DOHH2 (cell line): ENCODE results near the gene GABRG3.

Experiments
- H3F3A ChIP-seq: fragments of 200-600 bp; sonication (generic), shearing (Covaris generic); 2 replicates; pipeline ENCODE4 v1.6.0; 2016; ENCODE audit warnings: antibody characterized with exemption, mild to moderate bottlenecking; ENCODE audit not compliant: control insufficient read depth, insufficient read depth
- H3K27ac ChIP-seq: fragments of 200-600 bp; sonication (generic); 2 replicates; pipeline ENCODE4 v1.5.1; 2014; ENCODE audit warnings: low read depth, mild to moderate bottlenecking, low read length, moderate library complexity
- H3K27me3 ChIP-seq: fragments of 200-600 bp; sonication (generic); 2 replicates; pipeline ENCODE4 v1.6.1; 2014; ENCODE audit warnings: mild to moderate bottlenecking, low read length, mixed read lengths; ENCODE audit not compliant: control insufficient read depth
- H3K36me3 ChIP-seq: fragments of 200-600 bp; sonication (generic); 2 replicates; pipeline ENCODE4 v1.6.1; 2014; ENCODE audit warnings: mild to moderate bottlenecking, low read length, moderate library complexity, mixed read lengths; ENCODE audit not compliant: control insufficient read depth
- H3K4me1 ChIP-seq: fragments of 200-600 bp; sonication (generic); 2 replicates; pipeline ENCODE4 v1.6.1; 2014; ENCODE audit warnings: mild to moderate bottlenecking, low read length, mixed read lengths; ENCODE audit not compliant: control insufficient read depth
- H3K4me2 ChIP-seq: fragments of 200-600 bp; sonication (generic); 2 replicates; pipeline ENCODE4 v1.6.0; 2014; ENCODE audit warnings: mild to moderate bottlenecking, low read length, moderate library complexity
- H3K4me3 ChIP-seq: fragments of 200-600 bp; sonication (generic); 2 replicates; pipeline ENCODE4 v1.5.1; 2014; ENCODE audit warnings: mild to moderate bottlenecking, low read length, mixed read lengths
- H3K79me2 ChIP-seq: fragments of 200-600 bp; sonication (generic); 2 replicates; pipeline ENCODE4 v1.6.1; 2014; ENCODE audit warnings: mild to moderate bottlenecking, low read length, mixed read lengths; ENCODE audit not compliant: control insufficient read depth
- H3K9me2 ChIP-seq: fragments of 200-600 bp; sonication (generic); replicated peaks from 2 replicates; pipeline ENCODE4 v1.6.1; 2014; ENCODE audit warnings: mild to moderate bottlenecking, low read length, mixed read lengths; ENCODE audit not compliant: control insufficient read depth
- H3K9me3 ChIP-seq: fragments of 200-600 bp; sonication (generic); 2 replicates; pipeline ENCODE4 v1.6.1; 2014; ENCODE audit warnings: antibody characterized with exemption, low read length, mixed read lengths; ENCODE audit not compliant: control insufficient read depth, insufficient read depth
- H4K20me1 ChIP-seq: fragments of 200-600 bp; sonication (generic); 2 replicates; pipeline ENCODE4 v1.6.0; 2014; ENCODE audit warnings: low read depth, mild to moderate bottlenecking, antibody characterized with exemption, low read length, moderate library complexity; ENCODE audit not compliant: control insufficient read depth, insufficient read depth
- CTCF ChIP-seq: fragments of 200-600 bp; sonication (generic); IDR thresholded peaks from one replicate; pipeline ENCODE4 v1.5.1; 2014; ENCODE audit warnings: antibody characterized with exemption, mild to moderate bottlenecking, low read depth, low read length; ENCODE audit not compliant: poor library complexity, severe bottlenecking
- EZH2phosphoT487 ChIP-seq: fragments of 200-600 bp; sonication (generic); IDR thresholded peaks from 2 replicates; pipeline ENCODE4 v1.6.1; 2017; ENCODE audit warnings: borderline replicate concordance, mild to moderate bottlenecking, antibody characterized with exemption, low read length, moderate library complexity, mixed read lengths

The GABRG3 gene

GRCh38 chr15:27487846-27488245 is 516.9 kb downstream of the GABRG3 start:
- Histone ChIP-seq H3K36me3 (no peaks in the 10 kb centered on the region), H3K79me2 (no peaks in the 10 kb centered on the region), H3K27me3 (no peaks in the 10 kb centered on the region), H3K4me2 (no peak overlapping the region), H3K27ac (no peak overlapping the region), H3F3A (no peaks in the 10 kb centered on the region), H3K9me2 (no peaks in the 10 kb centered on the region), H4K20me1 (no peaks in the 10 kb centered on the region), H3K9me3 (peaks cover 17% of the 10 kb centered on the region; the same call in 1 of the 2 replicates), H3K4me1 (no peaks in the 10 kb centered on the region), H3K4me3 (no peak overlapping the region)
- no peak for TF ChIP-seq CTCF
- no peak for TF ChIP-seq EZH2phosphoT487

- Histone ChIP-seq H4K20me1 (no peaks in the 10 kb centered on the region), H3K9me2 (no peaks in the 10 kb centered on the region), H3K27me3 (no peaks in the 10 kb centered on the region), H3K4me3 (no peak overlapping the region), H3K27ac (no peak overlapping the region), H3K36me3 (no peaks in the 10 kb centered on the region), H3K79me2 (no peaks in the 10 kb centered on the region), H3F3A (no peaks in the 10 kb centered on the region), H3K4me2 (no peak overlapping the region), H3K4me1 (no peaks in the 10 kb centered on the region), H3K9me3 (peaks cover 8% of the 10 kb centered on the region; the same call in 1 of the 2 replicates)
- TF ChIP-seq EZH2phosphoT487 (no peak), CTCF (no peak)
These were observed 520.0 kb downstream of the GABRG3 start for GRCh38 chr15:27490867-27491595.

DNA sequence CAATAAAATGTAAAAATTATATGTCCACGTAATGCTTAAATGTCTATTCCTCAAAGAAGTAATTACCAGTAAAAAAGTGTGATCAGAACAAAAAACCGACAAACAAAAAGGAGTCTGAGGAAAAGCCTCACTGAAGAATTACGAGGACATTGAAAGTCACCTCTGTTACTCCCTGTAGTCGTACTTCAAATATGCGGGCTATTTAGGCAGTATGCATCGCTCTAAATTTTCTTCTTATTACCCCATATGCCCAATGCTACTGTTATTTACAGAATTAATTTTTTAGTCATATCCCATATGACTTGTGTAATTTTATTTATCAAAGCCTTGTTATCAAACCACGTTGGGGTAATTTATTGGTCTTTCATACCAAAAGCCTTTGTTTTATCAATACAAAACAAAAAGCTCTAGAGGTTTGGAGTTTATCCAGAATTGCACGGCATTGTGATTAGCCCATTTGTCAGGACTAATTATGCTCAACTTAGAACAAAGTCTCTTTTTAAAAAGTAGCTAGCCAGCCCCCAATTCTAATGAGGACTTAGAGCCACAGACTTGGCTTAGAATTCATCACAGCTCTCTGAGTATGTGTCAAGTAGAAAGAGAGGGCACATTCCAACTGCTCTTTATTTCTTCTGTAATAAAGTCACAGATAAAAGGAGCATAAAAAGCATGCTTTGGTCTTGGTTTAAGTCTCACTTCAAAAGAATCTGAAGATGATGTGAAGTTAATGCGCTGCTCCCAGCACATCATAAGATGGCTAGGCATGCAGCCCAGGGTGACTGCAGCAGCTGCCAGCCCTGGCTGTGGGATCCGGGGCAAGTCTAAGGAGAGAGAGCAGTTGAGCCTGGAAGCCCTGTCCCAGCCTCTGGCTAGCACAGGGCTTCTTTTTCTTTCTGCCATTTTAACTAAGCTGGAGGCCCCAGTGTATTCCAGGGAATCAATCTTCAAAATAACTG is 521.0 kb downstream of the GABRG3 start:
- Histone ChIP-seq H3K79me2 (no peaks in the 10 kb centered on the region), H3K9me2 (no peaks in the 10 kb centered on the region), H3K27ac (no peak overlapping the region), H3K27me3 (no peaks in the 10 kb centered on the region), H4K20me1 (no peaks in the 10 kb centered on the region), H3F3A (no peaks in the 10 kb centered on the region), H3K4me2 (no peak overlapping the region), H3K4me3 (no peak overlapping the region), H3K4me1 (no peaks in the 10 kb centered on the region), H3K9me3 (peaks cover 8% of the 10 kb centered on the region; the same call in 1 of the 2 replicates), H3K36me3 (no peaks in the 10 kb centered on the region)
- TF ChIP-seq CTCF (no peak), EZH2phosphoT487 (no peak)
